Upper lobe of left lung (tissue), 6 donors: Measurements from ENCODE around the gene TRIM25. TPM values are rescaled to one million over a fixed set of nuclear protein-coding genes. Genes with fewer than 3 reads are reported as not detected.

Experiments used
- ATAC-seq, 2 donors: fragments of 200-7000 bp; cut with Tn5 transposase; one replicate each; pipeline ENCODE4 v1.9.1; 2022; ENCODE audit warnings: mild to moderate bottlenecking in 2 of 2, moderate library complexity in 2 of 2; ENCODE audit not compliant: low FRiP score in 2 of 2
- DNase-seq, 2 donors: peaks; one replicate each; pipeline ENCODE4 v3.0.0-alpha.2; 2019 to 2020
- H3K27ac ChIP-seq, 4 donors: fragments of 200-600 bp; sonication (generic); one replicate each; pipeline ENCODE4 v1.5.1; 2016 to 2019
- H3K27me3 ChIP-seq, 4 donors: fragments of 200-600 bp; sonication (generic); one replicate each; pipeline ENCODE4 v1.5.1; 2017 to 2019
- H3K36me3 ChIP-seq, 4 donors: fragments of 200-600 bp; sonication (generic); one replicate each; pipeline ENCODE4 v1.5.1; 2016 to 2019
- H3K4me1 ChIP-seq, 4 donors: fragments of 200-600 bp; sonication (generic); one replicate each; pipeline ENCODE4 v1.5.1; 2018 to 2019
- H3K4me3 ChIP-seq, 4 donors: fragments of 200-600 bp; sonication (generic); one replicate each; pipeline ENCODE4 v1.5.1; 2017 to 2019; ENCODE audit warnings: mild to moderate bottlenecking in 2 of 4, moderate library complexity in 1 of 4
- H3K9me3 ChIP-seq, 4 donors: fragments of 200-600 bp; sonication (generic); one replicate each; pipeline ENCODE4 v1.5.1; 2018 to 2019
- EP300 ChIP-seq, 4 donors: sonication (generic); formaldehyde crosslinking; IDR thresholded peaks; one replicate each; pipeline ENCODE4 v1.5.1; 2017; ENCODE audit warnings: antibody characterized with exemption in 4 of 4, control low read depth in 2 of 4
- POLR2A ChIP-seq, 4 donors: fragments of 450-650 bp; IDR thresholded peaks; one replicate each; pipeline ENCODE4 v1.5.1; 2016 to 2017; ENCODE audit warnings: antibody characterized with exemption in 4 of 4, mild to moderate bottlenecking in 2 of 4
- POLR2AphosphoS5 ChIP-seq, 2 donors: sonication (generic); formaldehyde crosslinking; IDR thresholded peaks; one replicate each; pipeline ENCODE4 v1.5.1; 2017; ENCODE audit warnings: antibody characterized with exemption in 2 of 2
- WGBS, 2 donors: methylation state at CpG; one replicate each; pipeline ENCODE4 v1.1.5; 2017 to 2018; 5-methylcytosine and 5-hydroxymethylcytosine counted together
- total RNA-seq, 6 donors: library from RNA; depleted of rRNA in 4 of 6; stranded (reverse); fragments of >200 nt in 4 of 6; gene quantifications; one replicate each; pipeline versions ENCODE4 v1.1.0 to v1.2.1, GENCODE V29; 2016 to 2021
- TF ChIP-seq, protein P1 (sequence below), 6 experiments: fragments of 450-650 bp in 4 of 6; fragments of 200-600 bp in 2 of 6; sonication (generic) in 2 of 6; IDR thresholded peaks; one replicate each; pipeline ENCODE4 v1.5.1; 2016 to 2019; ENCODE audit warnings: antibody characterized with exemption in 6 of 6
- donor health status: DM: no; HTN: no; CAD: no; lungs with moderate emphysema.
- donor health status: DM: no; HTN: yes; CAD: no; lungs with severe emphysema.

Gene TRIM25
- total RNA-seq, 6 donors from 2014 or later = 66.7 to 294 (median 83.0) TPM

DNA sequence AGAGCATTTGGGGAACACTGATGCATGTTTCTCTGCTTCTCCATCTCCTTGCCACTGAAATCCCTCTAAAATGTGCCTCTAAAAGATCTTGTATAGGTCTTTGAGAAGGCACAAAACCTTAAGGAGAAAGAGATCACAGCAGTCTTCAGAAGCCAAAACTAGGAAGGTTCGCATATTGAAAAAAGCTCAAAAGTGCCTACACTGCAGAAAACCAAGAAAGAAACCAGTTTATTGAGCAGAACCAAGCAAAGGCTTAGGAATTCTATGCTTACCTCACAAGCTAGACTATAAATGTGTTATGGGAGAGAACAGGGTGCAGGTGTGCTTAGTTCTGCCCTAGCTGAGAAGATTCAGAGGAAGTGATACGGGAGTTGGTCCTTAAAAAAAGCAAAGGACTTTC is 63.3 kb downstream of the TRIM25 start:
- ATAC-seq (no peak), DNase-seq (no peak)
- 85 to 92% methylated on average over 2 of the region's 2 CpGs for WGBS, 2 donors
- no peaks in the 10 kb centered on the region for H3K27me3 ChIP-seq
- H3K9me3 ChIP-seq = no peaks in the 10 kb centered on the region
- no peak overlapping the region for H3K4me3 ChIP-seq
- peaks cover 0 to 40% (median 3%) of the 10 kb centered on the region in 4 donors for H3K36me3 ChIP-seq
- H3K27ac ChIP-seq = peak overlapping the region in 1 of 4 donors; percentile 34
- H3K4me1 ChIP-seq = peaks cover 0 to 5% (median 0%) of the 10 kb centered on the region in 4 donors
- TF ChIP-seq POLR2A (IDR thresholded peaks at IDR 0.05) = no peak
- TF ChIP-seq, protein P1, sequence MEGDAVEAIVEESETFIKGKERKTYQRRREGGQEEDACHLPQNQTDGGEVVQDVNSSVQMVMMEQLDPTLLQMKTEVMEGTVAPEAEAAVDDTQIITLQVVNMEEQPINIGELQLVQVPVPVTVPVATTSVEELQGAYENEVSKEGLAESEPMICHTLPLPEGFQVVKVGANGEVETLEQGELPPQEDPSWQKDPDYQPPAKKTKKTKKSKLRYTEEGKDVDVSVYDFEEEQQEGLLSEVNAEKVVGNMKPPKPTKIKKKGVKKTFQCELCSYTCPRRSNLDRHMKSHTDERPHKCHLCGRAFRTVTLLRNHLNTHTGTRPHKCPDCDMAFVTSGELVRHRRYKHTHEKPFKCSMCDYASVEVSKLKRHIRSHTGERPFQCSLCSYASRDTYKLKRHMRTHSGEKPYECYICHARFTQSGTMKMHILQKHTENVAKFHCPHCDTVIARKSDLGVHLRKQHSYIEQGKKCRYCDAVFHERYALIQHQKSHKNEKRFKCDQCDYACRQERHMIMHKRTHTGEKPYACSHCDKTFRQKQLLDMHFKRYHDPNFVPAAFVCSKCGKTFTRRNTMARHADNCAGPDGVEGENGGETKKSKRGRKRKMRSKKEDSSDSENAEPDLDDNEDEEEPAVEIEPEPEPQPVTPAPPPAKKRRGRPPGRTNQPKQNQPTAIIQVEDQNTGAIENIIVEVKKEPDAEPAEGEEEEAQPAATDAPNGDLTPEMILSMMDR (IDR thresholded peaks at IDR 0.05) = no peak
- no peak for TF ChIP-seq EP300 (IDR thresholded peaks at IDR 0.05)
- TF ChIP-seq POLR2AphosphoS5 (IDR thresholded peaks at IDR 0.05) = no peak

DNA sequence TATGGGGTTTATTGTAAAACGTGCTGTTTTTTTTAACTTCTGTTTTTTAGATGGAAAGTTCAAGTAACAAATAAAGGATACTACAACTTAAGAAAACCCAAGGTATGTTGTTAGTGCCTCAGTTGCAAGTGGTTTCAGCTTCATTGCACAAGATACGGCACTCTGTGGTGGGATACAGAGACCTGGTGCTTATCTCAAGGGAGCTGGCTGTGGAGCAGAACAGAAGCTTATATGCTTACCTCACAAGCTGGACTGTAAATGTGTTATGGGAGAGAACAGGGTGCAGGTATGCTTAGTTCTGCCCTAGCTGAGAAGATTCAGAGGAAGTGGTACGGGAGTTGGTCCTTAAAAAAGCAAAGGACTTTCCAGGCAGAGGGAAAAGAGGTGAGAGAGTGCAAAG is 64.7 kb downstream of the TRIM25 start:
- H3K9me3 ChIP-seq = no peaks in the 10 kb centered on the region
- H3K36me3 ChIP-seq = peaks cover under 1 to 36% (median 4%) of the 10 kb centered on the region in 4 donors
- peaks cover 0 to 5% (median 0%) of the 10 kb centered on the region in 4 donors for H3K4me1 ChIP-seq
- H3K27me3 ChIP-seq = no peaks in the 10 kb centered on the region
- 61 to 70% methylated on average over 3 of the region's 3 CpGs for WGBS, 2 donors
- ATAC-seq (no peak), DNase-seq (no peak)
- TF ChIP-seq EP300 (IDR thresholded peaks at IDR 0.05) (no peak), POLR2A (IDR thresholded peaks at IDR 0.05) (no peak), POLR2AphosphoS5 (IDR thresholded peaks at IDR 0.05) (no peak)
- TF ChIP-seq, protein P1 (IDR thresholded peaks at IDR 0.05) = no peak
- no peak overlapping the region for H3K27ac ChIP-seq
- H3K4me3 ChIP-seq = no peak overlapping the region

DNA sequence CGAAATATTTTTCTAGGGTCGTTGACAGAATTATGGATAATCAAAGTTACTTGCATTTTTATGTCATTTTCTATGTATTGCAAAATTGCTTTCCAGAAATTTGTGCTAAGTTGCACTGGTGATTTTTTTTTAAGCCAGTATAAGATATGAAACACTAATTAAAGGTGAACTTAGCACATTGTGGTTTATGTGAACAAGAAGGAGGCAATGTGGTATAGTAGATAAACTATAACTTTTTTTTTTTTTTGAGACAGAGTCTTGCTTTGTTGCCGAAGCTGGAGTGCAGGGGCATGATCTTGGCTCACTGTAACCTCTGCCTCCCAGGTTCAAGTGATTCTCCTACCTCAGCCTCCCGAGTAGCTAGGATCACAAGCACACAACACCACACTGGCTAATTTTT is 66.7 kb downstream of the TRIM25 start:
- 95 to 96% methylated on average over 4 of the region's 4 CpGs for WGBS, 2 donors
- DNase-seq (no peak), ATAC-seq (no peak)
- Histone ChIP-seq H3K36me3 (peaks cover 2 to 33% (median 4%) of the 10 kb centered on the region in 4 donors), H3K27me3 (no peaks in the 10 kb centered on the region), H3K27ac (no peak overlapping the region), H3K4me3 (no peak overlapping the region), H3K9me3 (no peaks in the 10 kb centered on the region), H3K4me1 (peaks cover 0 to 12% (median 2%) of the 10 kb centered on the region in 4 donors)
- no peak for TF ChIP-seq POLR2A (IDR thresholded peaks at IDR 0.05)
- TF ChIP-seq, protein P1 (IDR thresholded peaks at IDR 0.05) = no peak
- no peak for TF ChIP-seq POLR2AphosphoS5 (IDR thresholded peaks at IDR 0.05)
- TF ChIP-seq EP300 (IDR thresholded peaks at IDR 0.05) = no peak

DNA sequence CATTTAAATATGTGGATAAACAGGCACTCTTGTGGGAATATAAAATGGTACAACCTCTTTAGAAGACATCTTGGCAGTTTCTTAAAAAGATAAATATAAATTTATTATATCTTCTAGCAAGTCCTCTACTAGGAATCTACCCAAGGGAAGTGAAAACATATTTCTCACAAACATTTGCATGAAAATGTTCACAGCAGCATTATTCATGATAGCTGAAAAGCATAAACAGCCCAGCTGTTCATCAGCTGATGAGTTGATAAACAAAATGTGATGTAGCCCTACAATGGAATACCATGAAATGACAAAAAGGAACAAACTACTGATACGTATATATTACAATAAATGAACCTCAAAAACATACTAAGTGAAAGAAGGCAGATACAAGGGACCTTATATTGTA is 67.9 kb downstream of the TRIM25 start:
- H3K4me1 ChIP-seq = peaks cover 0 to 12% (median 2%) of the 10 kb centered on the region in 4 donors
- no peaks in the 10 kb centered on the region for H3K27me3 ChIP-seq
- H3K9me3 ChIP-seq = no peaks in the 10 kb centered on the region
- 81 to 84% methylated on average over 1 of the region's 1 CpG for WGBS, 2 donors
- H3K36me3 ChIP-seq = peaks cover 2 to 33% (median 4%) of the 10 kb centered on the region in 4 donors
- H3K4me3 ChIP-seq = no peak overlapping the region
- no peak for ATAC-seq
- no peak for DNase-seq
- no peak for TF ChIP-seq EP300 (IDR thresholded peaks at IDR 0.05)
- TF ChIP-seq, protein P1 (IDR thresholded peaks at IDR 0.05) = no peak
- TF ChIP-seq POLR2A (IDR thresholded peaks at IDR 0.05) = no peak
- no peak for TF ChIP-seq POLR2AphosphoS5 (IDR thresholded peaks at IDR 0.05)
- H3K27ac ChIP-seq = no peak overlapping the region

DNA sequence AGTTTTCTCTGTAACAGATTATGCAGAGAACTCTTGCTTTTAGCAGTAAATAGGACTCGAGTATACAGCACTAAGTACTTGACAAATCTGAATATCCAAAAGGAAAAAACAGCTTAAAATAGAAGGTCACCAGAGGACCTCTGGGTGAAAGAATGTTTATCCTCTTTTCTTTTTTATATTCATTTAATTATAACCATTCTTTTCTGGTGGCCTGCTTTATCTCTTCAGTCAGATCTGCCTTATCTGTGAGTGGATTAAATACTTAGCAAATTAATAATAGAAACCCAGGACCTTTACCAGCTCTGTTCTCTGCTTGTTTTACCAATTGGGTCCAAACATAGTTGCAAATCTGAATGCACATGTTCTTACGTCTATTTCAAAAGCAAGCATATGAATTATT is 71.3 kb downstream of the TRIM25 start:
- Histone ChIP-seq H3K36me3 (peaks cover 0 to 8% (median 2%) of the 10 kb centered on the region in 4 donors), H3K27me3 (no peaks in the 10 kb centered on the region), H3K4me3 (no peak overlapping the region), H3K9me3 (no peaks in the 10 kb centered on the region), H3K4me1 (peaks cover 0 to 21% (median 3%) of the 10 kb centered on the region in 4 donors), H3K27ac (peak overlapping the region in 2 of 4 donors; percentile 7 to 21)
- ATAC-seq (no peak), DNase-seq (no peak)
- TF ChIP-seq EP300 (IDR thresholded peaks at IDR 0.05) (no peak), POLR2AphosphoS5 (IDR thresholded peaks at IDR 0.05) (no peak), POLR2A (IDR thresholded peaks at IDR 0.05) (no peak)
- TF ChIP-seq, protein P1 (IDR thresholded peaks at IDR 0.05) = no peak
- 62 to 65% methylated on average over 2 of the region's 2 CpGs for WGBS, 2 donors
